ENCODE measurements around the gene ERCC1.
"Not testable (repeated sequence)": the region's sequence is repeated elsewhere in the genome, so short reads cannot be mapped to it uniquely, and the experiment has no call there.

ERCC1 gene

DNA sequence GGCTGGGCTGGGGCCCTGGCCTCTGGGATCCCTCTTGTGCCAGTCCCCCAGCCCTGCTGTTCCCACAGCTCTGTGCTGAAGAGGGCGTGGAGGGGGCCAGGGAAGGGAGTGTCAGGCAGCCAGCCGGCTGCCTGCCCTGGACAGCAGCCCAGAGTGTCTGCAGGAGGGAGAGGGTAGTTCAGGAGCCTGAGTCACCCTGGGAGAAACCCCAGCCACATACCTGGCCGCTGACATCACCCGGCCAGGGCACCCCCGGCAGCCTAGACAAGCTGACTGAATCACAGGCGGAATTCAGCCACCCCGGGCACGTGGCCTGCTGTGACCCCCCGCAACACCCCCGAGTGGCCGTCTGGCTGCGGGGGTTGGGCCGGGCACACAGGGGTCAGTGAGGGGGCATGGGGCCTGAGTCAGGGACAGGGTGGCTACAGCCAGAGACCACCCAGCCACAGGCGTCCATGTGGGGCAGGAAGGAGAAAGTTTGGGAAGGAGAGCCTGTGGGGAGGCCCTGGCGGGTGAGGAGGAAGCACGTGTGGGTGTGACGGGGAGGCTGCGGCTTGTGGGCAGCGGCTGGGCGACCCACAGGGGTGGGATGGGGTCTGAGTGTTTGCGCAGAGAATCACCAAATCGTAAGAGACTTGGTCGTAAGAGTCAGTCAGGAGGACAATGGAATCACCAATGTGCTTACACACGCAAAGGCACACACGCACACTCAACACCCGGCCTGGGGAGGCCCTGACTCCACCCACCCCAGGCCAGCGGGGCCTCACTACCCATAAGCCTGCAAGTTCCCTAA, 32.2 kb upstream of the ERCC1 start:
- DNase-seq: peak; percentile 32

DNA sequence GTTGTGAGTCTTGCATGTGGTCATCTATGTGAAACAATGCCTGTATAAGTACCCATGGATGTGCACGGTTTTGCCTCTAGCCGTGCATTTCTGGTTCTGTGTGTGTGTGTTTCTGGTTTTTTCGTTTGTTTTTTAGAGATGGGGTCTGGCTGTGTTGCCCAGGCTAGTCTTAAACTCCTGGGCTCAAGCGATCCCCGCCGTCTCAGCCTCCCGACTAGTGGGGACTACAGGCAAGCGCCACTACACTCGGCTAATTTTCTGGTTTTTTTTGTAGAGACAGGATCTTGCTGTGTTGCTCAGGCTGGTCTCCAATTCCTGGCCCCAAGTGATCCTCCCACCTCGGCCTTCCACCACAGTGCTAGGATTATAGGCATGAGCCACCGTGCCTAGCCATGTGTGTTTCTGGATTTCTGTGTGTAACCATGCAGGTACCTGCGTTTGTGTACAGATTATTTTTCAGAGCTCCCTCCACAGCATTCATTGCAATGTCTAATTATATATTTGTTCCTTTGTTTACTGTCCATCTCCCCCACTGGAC, 28.2 kb upstream of the ERCC1 start:
- DNase-seq: no peak

DNA sequence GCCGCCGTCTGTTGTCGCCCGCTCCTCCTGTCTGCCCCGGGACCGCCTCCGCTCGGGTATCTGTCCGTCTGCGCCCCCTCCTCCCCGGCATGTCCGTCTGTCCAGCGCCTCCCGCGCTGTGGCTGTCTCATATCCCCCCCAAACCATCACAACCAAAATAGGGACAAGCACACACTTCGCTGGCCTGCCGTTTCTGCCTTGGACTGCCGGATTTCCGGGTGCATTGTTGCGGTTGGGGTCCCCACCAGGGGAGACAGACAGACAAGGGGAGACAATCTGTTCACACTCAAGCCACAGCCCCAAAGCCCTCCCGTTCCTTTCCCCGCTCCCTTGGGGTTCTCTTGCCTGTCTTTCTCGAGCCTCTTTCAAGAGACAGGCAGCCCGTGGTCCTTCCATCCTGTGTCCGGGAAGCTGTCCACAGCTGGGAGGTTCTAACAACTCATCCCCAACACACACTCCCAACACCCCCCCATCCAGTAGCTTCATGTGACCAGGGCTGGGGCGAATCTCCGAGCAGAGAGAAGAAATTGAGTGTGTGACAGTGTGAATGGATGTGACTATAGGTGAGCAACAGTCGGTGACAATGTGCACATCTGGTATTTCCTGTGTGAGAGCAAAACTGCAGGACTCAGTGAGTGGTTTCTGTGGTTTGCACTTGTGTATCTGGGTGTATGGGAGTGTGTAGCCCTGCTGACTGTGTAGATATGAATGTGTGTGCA, 27.6 kb upstream of the ERCC1 start:
- DNase-seq: no peak

DNA sequence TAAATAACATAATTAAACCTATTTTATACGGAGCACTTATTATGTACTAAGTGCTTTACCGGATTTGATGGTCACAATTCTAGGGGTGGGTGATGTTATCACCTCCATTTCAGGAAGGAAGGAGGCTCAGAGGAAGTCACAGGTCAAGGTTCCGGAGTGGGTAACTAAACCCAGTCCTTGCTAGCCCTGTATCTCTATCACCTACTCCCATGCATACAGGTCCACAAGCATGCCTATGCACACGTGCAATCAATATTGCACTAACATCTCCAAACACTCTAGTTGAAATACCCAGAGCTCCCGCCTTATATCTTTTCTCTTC, 26.3 kb upstream of the ERCC1 start:
- DNase-seq: no peak

DNA sequence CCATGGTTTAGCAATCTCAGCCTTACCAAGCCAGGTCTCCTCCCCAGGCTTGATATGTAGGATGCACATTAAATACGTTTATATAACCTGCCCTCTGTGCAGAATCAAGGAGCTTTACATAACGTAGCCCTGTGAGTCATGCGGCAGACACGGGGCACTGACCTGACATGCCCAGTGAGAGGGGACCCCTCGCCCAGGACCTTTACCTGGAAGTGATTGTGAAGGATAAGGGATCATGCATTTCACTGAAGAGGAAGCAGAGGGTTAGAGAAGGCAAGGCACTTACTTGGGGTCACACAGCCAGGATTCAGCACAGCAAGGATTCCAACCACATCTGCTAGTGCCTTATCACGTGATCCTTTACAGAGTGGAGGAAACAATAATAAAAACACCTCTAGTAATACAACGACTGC, 25.2 kb upstream of the ERCC1 start:
- no peak for DNase-seq

DNA sequence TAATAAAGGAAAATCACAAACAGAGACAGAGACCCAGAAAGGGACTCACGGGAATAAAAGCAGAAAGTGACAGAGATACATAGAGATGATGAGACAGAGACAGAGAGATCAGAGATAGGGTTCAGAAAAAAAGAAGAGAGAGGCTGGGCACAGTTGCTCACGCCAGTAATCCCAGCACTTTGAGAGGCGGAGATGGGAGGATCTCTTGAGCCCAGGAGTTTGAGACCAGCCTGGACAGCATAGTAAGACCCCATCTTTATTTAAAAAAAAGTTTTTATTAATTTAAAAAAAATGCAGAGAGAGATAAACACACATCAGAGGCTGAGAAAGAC, 24.7 kb upstream of the ERCC1 start:
- no peak for DNase-seq

DNA sequence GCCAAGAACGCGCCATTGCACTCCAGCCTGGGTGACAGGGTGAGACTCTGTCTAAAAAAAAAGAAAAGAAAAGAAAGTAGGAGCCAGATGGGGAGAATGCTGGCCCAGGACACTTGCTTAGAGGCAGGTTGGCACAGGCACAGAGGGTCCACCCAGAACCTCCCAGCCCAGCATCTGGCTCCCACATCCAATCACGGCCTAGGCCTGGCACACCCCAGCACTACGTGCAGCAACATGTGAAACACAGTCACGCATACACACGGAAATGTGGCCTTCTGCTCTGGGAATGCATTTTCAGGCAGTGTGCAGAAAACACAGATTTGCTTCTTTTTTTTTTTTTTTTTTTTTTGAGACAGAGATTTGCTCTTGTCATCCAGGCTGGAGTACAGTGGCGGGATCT, 23.2 kb upstream of the ERCC1 start:
- DNase-seq: no peak

DNA sequence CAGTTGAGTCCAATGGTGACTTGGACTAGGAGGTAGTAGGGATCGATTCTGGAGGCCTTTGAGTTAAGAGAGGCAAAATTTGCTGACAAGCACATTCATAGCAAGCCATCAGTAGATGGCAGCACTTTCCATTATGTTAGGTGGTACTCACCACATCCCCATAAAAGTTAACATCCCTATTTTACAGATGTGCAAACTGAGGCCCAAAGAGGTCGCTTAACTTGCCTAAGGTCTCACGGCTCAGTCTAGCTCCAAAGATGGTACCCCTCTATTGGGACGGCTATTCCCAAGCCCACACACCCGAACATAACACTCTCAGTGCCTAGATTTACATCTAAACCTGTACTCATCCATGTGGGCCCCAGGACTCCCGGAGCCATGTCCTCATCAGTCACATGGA, 22.6 kb upstream of the ERCC1 start:
- DNase-seq: no peak

DNA sequence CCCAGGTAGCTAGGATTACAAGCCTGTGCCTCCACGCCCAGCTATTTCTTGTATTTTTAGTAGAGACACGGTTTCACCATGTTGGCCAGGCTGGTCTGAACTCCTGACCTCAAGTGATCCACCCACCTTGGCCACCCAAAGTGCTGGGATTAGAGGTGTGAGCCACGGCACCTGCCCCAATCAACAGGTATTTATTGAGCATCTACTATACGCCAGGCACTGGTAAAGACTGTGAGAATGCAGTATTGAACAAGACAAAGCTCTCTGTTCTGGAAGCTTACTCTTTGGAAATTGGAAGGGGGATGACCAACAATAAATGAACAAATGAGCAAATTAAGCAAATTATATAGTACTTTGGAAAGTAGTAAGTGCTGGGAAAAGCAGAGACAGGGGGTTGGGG, 21.4 kb upstream of the ERCC1 start:
- no peak for DNase-seq

DNA sequence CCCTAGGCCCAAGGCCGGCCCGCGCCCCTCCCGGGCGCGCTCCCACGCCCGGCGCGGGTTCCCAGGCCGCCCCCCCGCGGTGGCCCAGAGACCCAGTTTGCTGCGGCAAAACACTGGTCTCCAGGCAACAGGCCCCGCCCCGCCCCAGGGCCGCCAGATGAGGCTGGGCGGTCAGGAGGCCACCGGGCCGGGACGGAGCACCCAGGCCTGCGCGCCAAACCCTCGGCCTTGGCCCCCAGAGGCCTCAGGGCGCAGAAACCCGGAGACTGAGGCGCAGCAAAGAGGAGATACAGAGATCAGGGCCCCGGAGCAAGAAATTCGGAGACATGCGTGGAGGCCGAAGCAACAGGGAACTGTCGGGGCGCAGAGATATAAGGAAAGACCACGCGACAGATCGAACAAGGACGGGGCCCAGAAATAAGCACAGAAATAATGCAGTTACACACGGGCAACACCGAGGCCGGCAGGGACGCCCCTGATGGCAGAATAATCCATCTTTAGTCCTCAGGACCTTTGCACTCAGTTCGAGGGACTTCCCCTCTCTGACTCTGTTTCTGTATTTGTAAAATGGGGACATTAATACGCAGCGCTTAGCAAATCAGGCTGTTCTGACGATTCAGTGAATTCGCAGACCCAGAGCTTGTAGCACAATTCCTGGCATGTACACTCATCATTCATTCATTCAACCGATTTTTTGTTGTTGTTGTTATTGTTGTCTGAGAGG, 20.8 kb upstream of the ERCC1 start:
- peak; percentile 70 for DNase-seq

DNA sequence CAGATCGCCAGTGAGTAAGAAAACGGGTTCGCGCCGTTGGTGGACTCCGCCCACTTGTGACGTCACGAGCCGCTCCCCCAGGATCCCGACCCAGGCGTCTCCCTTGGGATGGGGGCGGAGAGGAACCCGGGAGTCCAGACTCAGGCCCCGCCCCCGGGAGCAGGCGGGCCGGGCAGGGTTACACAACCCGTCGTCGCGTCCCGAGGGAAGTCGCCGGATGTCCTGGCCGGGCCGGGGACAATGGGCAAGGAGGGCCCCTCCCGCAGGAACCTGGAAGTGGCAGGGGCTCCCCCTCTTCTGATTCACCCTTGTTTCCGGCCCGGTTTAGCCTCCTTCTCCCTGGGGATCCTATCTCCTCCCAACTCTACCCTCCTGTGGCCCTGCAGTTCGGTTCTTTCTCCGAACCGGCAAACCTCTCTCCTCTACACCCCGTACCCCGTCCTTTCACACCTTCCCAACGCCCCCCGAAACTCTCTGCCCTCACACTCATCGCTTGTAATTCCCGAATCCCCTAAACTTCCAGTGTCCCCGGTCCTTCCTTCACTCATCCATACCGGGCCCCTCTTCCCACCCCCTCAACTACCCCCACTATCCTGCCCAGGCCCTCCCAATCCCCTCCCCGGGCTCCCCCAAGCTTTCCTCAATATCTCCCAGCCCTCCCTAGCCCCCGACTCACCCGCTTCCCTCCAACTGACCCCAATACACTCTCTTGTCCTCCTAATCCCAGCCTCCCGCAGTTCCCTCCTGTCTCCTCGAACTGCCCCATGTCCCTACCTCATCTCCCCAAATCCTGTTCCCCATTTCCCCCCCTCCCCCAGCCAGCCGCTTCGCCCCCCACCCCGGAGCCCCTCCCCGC, 20.0 kb upstream of the ERCC1 start:
- DNase-seq: peak; percentile 38

DNA sequence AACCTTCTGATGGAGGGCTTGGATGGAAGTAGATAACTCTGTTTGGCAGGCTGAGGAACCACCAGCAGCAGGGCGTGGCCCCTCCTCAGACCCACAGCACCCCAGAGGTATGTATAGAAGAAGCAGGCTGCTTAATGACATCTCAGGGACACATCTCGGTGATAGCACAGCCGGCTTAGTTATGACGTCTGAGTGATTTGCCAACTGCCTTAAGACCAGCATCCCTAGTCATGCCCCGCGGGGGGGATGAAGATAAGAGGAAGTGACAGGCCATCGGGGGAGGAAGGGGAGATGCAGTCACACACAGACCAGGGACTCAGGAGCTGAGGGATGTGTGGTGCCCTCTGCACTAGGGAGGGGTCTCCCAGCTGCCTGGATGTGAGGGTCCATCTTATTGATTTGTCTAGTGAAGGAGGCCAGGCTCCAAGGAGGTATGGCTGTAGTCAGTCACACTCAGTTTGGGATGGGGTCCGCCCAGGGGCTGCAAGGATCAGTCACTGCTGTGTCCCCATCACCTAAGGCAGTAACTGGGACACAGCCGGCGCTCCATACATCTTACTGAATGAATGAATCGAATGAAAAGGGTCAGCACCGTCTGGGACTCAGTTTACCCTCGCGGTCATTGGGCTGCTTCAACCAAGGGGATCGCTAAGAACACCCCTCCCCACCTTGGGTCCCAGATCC, 19.2 kb upstream of the ERCC1 start:
- DNase-seq: no peak

DNA sequence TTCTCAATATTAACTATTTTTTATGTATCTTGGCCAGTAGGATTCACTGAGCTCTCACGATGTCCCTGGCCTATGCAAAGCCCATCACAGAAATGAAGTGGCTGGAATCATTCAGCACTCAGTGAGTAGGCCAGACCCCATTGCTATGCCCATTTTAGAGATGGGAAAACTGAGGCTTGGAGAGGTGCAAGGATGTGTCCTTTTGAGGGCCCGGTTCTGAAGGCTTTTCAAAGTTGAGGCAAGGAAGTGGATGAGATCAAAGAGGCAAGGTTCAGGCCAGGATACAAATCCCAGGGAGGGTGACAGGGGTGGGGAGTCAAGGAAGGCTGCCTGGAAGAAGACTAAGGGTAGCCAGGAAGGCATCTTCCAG, 18.7 kb upstream of the ERCC1 start:
- no peak for DNase-seq

DNA sequence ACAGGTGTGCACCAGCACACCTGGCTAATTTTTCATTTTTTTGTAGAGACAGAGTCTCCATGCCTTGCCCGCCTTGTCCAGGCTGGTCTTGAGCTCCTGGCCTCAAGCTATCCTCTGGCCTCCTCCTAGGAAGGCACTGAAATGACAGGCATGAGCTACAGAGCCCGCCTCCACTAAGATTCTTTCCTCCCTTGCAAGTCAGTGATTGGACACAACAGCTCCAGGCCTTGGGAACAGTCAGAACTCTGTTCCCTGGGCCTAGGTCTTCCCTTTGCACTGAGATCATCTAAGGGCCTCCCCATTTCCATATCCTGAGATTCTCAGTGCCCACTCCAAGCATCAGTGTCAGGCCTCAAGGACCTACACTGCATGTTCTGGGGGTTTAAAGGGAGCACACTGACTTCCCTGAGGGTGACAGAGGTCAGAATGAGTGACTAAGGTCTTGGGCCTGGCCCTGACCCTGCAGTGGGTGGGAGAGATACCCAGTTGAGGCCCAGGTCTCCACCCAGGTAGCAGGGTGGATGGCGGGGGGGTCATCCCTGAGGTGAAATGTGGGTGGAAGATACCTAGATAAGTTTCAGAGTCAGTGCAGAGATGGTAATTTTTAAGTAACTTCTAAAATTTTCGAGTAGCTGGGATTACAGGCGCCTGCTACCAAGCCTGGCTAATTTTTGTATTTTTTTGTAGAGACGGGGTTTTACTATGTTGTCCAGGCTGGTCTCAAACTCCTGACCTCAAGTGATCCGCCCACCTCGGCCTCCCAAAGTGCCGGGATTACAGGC, 17.3 kb upstream of the ERCC1 start:
- DNase-seq: no peak

DNA sequence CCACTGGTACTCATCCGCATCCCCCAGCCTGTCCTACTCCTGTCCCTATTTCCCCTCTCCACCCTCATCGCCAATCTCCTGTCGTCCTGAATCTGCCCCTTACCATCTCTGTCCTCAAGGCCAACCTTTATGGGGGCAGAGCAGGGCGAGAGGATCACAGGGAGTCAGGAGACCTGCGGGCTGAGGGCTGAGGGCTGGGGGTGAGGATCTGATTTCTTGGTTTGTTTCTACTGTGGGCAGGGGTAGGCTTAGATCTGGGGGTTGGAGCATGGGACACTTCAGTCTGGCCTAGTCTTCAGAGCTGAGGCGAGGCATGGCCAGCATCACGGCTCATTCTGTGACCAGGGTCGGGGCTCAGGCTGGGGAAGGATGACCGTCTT, 16.5 kb upstream of the ERCC1 start:
- no peak for DNase-seq

DNA sequence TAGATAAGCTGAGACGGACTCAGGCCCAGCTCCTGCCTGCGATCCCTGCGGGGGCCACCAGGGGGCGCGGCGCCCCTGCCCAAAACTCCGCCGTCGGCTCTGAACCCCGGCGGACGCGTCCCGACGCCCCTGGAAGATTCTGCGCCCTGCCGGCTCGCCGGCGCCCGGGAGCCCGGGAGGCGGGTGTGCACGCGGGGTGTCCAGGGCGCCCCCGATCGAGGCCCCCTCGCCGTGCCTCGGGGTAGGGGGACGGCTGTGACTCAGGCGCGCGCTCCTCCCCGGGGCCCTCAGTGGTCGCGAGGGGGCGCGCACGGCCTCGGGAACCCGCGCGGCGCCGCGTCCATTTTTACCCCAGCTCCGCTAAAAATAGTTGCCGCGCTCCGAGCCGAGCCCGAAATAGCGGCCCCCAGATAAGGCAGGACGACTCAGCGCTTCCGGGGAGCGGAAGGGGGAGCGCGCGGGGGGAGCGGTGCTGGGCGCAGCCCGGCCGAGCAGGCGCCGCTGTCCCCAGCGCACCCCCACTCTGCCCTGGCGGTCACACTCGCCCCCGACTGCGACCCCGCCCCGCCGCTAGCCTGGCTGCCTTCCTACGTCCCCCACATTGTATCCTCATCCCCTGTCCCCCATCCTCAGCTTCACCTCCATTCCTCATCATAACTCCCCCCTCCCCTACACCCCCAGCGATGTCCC, 16.0 kb upstream of the ERCC1 start:
- peak; percentile 80 for DNase-seq

DNA sequence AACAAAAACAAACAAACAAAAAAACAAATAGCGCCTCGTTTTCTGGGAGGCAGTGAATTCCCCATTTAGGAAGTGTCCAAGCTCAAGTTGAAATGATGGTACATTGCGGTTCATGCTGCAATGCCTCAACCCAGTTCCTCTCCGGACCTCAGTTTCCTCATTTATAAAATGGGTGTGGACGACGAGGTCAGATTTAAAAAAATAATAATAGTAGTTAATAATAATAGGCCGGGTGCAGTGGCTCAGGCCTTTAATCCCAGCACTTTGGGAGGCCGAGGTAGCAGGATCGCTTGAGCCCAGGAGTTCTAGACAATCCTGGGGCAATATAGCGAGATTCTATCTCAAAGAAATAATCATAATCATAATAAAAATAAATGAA, 15.5 kb upstream of the ERCC1 start:
- DNase-seq: no peak

DNA sequence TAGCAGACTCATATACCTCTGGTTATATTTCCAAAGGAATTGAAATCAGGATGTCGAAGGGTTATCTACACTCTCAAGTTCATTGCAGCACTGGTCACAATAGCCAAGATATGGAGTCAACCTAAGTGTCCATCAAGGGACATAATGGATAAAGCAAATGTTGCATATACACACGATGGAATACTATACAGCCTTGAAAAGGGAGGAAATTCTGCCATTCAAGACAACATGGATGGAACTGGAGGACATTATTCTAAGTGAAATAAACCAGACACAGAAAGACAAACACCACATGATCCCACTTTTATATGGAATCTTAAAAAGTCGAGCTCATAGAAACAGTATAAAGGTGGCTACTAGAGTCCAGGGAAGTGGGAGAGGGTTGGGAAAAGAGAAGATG, 13.6 kb upstream of the ERCC1 start:
- no peak for DNase-seq

DNA sequence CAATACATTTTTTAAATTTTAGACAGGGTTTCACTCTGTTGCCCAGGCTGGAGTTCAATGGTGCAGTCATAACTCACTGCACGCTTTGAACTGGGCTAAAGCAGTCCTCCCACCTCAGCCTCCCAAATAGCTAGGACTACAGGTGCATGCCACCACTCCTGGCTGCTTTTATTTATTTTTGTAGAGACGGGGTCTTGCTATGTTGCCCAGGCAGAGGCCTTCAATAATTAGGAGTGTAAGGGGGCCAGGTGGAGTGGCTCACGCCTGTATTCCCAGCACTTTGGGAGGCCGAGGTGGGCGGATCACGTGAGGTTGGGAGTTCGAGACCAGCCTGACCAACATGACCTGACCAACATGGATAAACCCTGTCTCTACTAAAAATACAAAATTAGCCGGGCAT, 8.8 kb upstream of the ERCC1 start:
- not testable (repeated sequence) for DNase-seq

DNA sequence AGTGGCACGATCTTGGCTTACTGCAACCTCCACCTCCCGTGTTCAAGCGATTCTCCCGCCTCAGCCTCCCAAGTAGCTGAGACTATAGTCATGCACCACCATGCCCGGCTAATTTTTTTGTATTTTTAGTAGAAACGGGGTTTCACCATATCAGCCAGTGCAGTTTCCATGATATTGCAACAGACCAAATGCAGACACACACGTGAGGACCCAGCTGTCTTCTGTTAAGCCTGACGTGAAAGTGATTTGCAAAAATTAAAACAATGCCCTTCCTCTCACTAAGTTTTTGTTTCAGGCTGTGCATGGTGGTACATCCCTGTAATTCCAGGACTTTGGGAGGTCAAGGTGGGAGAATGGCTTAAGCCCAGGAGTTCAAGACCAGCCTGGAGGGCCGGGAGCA, 7.3 kb upstream of the ERCC1 start:
- DNase-seq: not testable (repeated sequence)

DNA sequence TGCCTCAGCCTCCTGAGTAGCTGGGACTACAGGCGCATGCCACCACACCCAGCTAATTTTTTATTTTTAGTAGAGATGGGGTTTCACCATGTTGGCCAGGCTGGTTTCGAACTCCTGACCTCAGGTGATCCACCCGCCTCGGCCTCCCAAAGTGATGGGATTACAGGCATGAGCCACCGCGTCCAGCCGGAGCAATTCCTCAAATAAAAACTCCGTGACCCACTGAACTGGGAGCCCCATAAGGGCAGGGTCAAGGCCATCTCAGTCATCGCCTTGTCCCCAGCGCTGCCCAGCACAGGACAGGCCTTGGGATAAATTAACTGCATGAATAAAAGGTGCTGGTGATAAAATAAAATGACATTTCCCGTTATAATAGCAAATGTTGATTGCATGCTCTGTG, 6.2 kb upstream of the ERCC1 start:
- DNase-seq: not testable (repeated sequence)
